Amniotic stem cell (primary cell): ENCODE measurements around the gene CCDC175.

Source experiments
- DNase-seq: peaks from one replicate; lab custom pipeline; 2025; lab: John Stamatoyannopoulos, UW

Gene CCDC175

DNA sequence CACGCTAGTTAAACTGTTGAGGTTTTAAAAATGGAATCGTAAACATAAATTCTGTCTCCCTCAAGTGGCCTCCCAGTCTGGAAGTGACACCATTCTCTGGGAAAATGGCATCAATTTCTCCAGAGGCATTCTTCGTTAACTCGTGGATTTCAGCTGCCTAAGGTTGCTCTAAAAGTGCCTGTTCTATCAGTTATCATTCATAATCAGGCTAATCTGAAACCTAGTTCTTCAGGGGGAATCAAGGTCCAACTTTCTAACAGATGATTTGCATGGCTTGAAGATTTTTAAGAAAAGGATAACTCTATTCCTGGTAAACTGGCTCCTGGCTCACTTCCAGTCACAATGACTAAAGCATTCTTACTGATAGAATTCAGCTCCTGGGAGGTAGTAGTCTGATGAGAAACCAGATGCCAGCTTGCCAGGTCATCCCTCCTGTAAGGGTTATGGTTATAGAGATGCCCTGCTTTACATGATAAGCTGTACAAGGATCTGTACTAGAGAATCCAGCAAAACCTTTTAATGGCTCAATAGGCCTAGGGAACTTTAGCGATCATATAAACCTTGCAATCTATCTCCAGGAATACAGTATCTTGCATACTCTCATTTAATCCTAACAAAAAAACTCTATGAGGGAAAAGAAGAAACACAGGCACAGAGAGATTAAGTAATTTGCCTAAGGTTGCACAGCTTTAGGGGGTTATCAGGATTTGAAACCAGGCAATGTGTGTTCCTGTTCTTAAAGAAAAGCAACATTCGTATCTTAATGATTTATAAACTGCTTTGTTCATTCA lies 93.9 kb downstream of the CCDC175 start:
- DNase-seq = peak; percentile 81

DNA sequence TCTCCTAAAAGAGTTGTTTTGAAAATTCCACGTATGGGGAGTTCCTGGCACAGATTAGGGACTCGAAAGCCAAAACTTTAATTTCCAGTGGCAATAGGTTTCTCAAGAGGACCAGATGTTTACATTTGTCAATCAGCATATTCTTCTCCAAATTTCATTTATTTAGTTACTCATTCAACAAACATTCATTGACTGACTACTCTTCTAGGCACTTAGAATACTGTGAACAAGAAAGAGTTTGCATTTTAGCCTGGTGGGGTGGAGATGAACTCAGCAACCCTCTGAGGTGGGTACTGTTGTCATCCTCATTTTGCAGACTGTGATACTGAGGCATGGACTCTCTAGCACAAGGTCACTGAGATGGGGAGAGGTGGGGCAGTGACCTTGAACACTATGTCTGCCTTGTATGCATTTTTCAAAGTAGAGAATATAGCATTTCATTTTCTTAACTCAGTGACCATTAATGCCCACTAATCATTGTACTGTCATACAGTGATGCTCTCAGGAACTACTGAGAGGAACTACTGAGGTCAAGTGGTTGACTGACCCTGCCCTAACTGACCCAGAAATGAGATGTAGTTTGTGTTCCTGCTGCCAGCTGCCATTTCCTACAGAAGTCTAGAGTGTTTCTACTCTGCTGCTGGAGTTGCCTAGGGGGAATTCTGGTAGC lies 94.6 kb downstream of the CCDC175 start:
- no peak for DNase-seq

DNA sequence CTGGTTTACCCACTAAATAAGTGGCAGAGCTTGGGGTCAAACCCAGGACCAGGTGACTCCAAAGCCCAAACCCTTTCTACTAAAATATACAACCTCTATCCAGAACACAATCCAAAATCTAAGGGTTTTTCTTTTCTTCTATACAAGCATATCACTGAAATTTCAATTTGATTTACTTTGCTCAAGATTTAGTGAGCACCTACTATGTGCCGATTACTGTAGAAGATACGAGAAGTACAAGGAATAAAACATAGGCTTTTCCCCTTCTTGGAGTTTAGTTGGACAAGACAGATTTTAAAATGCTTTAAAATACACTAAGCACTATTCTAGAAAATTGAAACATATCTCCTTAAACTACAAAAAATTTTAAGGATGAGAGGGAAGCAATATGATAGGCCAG lies 95.2 kb downstream of the CCDC175 start:
- no peak for DNase-seq

DNA sequence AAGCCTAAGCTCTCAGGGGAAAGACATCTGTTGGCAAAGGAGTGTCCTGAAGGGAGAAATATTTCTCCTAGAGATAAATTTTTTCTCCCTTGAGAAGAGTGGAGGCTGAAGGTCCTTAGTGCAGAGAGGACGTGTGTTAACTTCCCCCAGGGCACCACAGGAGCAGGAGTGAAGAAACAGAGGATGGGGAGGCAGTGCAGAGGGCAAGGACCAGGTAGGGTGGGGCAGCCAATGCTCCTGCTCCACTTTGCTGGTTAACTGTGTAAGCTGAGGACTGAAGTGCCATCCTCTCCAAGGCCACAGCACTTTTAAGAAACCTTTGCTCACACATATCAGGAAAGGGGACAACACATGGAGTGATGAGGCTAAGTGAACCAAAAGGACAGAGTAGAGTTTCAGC lies 96.4 kb downstream of the CCDC175 start:
- DNase-seq = no peak

DNA sequence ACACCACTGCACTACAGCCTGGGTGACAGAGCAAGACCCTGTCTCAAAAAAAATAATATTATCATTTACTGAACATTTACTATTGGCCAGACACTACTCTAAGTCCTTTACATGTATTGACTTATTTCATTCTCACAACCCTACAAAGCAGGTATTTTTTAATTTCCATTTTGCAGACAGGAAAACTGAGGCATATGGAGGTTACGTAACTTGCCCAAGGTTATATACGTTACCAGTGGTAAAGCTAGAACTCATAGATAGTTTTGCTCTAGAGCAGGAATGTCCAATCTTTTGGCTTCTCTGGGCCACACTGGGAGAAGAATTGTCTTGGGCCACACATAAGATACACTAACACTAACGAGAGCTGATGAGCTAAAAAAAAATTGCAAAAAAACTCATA lies 98.1 kb downstream of the CCDC175 start:
- no peak for DNase-seq

DNA sequence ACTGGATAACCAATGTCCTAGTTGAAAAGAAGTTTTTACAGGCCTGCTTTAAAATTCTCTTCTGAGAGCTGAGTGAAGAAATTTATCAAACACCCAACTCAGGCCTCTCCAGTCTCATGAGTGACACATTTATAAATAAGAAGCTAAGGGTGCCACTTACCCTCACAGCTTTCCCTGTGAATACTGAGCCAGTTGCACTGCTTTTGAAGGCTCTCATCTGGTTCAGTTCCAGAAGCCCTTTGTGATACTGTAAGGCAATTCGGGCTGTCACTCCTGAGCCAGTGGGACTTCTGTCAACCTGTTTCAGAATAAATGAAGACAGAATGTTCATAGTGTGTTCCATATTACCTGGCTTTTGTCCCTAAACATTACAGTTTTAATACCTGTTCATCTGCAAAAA lies 100.9 kb downstream of the CCDC175 start:
- DNase-seq = no peak

DNA sequence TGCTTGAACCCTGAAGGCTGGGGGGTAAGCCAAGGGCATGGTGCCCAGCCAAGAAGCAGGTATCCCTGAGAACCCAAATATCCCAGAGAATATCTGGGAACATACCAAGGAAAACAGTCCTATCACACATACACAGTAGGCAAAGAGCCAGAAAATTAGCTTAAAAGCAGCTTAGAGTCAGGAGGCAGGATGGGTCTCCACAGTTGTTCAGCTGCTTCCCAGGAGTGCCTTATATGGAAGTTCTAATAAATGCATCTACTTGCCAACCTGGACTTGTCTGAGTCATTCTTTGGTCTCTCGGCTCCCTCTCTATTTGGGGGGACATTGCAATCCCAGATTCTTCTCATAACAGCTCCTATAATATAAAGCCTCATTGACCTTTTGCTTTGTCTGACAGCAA lies 102.4 kb downstream of the CCDC175 start:
- DNase-seq = no peak

DNA sequence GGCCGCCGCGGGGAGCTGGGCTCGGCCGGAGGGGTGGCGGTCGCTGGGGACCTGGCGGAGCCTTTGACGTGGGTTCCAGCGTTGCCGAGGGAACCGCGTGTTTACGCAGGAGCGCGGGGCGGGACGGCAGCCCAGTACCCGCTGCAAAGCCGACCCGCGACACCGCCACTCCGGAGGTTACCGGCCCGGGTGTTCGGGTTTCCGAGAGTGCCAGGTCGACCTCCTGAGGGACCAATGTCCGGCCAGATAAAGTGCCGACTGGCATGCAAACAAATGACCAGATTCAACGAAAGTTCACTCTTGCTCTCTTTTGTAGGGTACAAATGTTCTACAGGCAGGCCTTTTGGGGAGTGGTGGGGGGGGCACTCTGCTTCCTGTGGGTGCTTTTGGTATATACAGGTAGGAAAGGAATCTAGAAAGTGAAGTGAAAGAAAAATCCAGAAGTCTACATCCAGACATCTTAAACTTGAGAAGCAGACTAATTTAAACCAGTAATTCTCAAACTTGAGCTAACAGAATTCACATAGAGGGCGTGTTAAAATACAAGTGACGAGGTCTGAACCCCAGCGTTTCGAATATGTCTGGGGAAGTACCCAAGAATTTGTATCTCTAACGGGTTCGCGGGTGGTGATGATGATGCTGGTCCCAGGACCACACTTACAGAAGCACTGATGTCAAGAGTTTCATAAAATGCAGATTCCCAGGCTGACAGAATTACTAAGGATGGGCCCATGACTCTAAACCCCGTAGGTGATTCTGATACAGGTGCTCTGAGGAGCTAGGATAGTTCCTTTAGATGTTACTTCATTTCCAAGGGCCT lies 111.1 kb downstream of the CCDC175 start, which contains the start of gene GPR135:
Gene GPR135 (minus strand): TSS at position 65 of the 820 bp plus-strand sequence. CDS start 154 bp downstream, outside the sequence.
- no peak for DNase-seq

DNA sequence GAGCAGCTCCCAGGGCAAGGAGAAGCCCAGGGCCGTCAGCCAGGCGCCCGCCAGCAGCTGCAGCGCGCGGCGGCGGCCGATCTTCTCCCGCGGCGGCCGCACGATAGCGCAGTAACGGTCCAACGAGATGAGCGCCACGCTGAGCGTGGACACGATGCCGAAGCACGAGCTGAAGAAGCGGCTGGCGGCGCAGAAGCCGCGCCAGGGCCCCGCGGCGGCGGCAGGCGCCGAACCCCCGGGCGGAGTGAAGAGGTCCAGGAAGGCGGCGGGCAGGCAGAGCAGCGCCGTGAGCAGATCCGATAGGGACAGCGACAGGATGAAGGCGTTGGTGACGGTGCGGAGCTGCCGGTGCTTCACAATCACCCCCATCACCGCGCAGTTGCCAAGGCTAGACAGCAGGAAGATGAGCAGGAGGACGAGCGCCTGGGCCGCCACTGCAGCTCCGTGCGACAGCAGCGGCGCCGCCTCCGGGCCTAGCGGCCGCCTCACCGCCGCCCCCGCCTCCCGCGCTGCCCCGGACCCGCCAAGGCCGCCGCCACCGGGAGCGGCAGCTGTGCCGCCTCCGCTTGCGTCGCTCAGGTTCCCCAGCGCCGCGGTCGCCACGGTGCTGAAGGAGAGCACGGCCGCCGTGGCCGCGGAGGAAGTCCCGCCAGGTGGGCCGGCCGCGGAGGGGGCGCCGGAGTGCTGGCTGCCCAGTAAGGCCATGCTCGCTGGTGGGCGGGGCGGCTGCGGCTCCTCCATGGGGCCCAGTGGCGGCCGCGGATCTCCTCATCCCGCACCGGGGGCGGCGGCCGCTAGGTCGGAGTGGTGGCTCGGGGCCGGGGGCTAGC lies 111.9 kb downstream of the CCDC175 start:
- DNase-seq = peak; percentile 30

DNA sequence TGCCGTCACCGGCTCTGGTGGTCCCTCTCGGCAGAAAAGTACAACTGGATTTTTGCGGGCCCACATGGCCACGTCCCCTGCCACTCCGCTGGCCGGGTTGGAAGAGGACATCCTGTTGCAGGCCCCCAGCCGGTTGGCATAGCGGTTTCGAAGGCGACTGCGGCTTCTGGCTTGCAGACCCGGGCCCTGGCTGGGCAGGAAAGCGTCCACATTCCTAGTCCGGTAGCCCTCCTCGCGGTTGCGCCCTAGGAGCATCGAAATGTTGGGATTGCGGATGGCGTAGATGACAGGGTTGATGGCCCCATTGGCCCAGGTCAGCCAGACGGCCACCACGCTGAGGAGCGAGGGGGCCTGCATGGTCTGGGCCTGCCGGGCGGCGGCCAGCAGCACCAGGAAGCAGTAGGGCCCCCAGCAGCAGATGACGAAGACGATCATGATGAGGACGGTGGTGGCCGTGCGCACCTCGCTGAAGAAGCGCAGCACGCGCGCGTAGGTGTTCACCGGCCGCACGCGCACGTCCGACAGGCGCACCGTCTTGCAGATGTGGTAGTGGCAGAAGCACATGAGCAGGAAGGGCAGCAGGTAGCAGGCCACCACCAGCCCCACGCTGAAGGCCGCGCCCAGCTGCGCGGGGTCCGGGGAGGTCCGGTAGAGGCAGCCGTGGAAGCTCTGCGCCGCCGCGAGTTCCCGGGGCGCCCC lies 112.7 kb downstream of the CCDC175 start:
- DNase-seq = no peak

DNA sequence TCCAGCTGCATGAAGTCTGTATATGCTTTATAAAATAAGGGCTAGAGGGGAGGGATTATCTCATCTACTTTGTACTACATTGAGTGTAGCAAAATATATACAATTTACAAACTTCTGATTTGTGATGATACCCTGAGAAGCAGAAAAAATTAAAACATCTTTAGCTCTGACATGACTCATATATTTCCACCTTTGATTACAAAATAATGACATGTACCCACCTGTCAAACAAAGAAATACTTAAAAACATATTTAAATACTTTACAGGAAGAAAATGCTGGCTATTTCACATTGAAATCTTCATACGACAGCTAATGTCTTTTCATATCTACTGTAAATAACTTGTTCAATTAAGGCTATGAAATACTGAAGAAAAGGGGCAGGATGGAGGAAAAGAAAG lies 114.7 kb downstream of the CCDC175 start:
- DNase-seq = no peak

DNA sequence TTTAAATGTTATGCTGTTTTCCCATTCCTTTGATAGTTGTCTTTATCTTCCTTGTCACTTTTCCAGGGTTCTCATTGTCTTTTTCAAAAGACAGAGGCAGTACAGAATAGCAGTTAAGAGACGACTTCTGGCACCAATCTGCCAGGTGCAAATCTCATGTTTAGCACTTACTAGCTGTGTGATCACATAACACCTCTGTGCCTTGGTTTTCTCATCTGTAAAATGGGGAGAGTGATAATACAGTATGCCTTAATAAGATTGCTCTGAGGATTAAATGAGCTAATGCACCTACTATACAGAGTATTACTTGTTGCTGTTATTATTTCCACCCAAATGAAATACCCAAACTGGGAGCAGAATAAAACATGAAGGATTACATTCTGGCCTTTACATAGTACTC lies 116.2 kb downstream of the CCDC175 start:
- no peak for DNase-seq

DNA sequence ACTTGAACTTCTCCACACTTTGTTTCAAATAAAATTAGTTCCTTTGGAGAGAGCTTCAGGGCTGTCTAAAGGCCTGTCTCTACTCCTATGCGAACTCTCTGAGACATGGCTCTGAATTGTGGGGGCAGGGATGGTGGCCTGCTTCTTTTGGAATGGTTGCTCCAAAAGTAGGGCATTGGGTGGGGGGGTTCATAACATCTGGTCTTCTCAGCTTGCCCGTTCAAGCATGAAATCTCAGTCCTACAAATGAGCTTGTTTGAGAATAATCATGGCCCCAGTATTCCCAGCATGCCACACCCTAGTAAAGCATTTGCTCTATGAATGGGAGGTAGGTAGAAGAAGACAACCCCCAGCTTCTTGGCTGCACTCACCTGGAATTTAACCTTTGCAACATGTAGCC lies 118.1 kb downstream of the CCDC175 start:
- DNase-seq = no peak

DNA sequence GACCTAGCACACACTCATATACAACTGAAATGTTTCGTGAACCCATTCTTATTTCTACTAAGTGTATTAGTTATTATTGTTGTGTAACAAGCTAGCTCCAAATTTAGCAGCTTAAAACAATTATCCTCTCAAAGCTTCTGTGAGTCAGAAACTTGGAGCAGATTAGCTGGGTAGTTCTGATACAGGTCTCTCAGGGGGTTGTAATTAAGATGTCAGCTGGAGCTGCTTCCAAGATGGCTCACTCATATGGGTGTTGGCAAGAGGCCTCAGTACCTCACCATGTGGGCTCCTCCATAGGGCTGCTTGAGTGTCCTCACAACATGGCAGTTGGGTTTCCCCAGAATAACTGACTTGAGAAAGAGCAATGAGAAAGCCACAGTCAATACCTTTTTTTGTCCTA lies 121.2 kb downstream of the CCDC175 start:
- DNase-seq = no peak
